ENCODE data around the gene CYRIA. TPM values are rescaled to one million over a fixed set of nuclear protein-coding genes. Genes with fewer than 3 reads are reported as not detected.

CYRIA gene
- polyA plus RNA-seq, 1 donor: 5.3 TPM

GRCh38 chr2:16621316-16621715 is 44.3 kb downstream of the CYRIA start:
- Histone ChIP-seq H3K4me3 (ENCODE audit: low read length) (no peak overlapping the region), H3K27me3 (ENCODE audit: control insufficient read depth, insufficient read depth, low read length) (peaks cover 4% of the 10 kb centered on the region), H3K36me3 (ENCODE audit: control insufficient read depth, insufficient read depth, low read length) (no peaks in the 10 kb centered on the region), H3K4me1 (ENCODE audit: control insufficient read depth, insufficient read depth, low read length) (no peaks in the 10 kb centered on the region), H3K9me3 (ENCODE audit: control insufficient read depth, low read depth, low read length) (no peaks in the 10 kb centered on the region), H3K27ac (ENCODE audit: low read length) (no peak overlapping the region)
- 100% methylated on average over 1 of the region's 4 CpGs for WGBS (ENCODE audit: insufficient coverage, low lambda C conversion rate)
- DNase-seq: no peak

GRCh38 chr2:16620590-16620989 is 45.0 kb downstream of the CYRIA start:
- Histone ChIP-seq H3K4me1 (ENCODE audit: control insufficient read depth, insufficient read depth, low read length) (no peaks in the 10 kb centered on the region), H3K9me3 (ENCODE audit: control insufficient read depth, low read depth, low read length) (no peaks in the 10 kb centered on the region), H3K27ac (ENCODE audit: low read length) (no peak overlapping the region), H3K36me3 (ENCODE audit: control insufficient read depth, insufficient read depth, low read length) (no peaks in the 10 kb centered on the region), H3K4me3 (ENCODE audit: low read length) (no peak overlapping the region), H3K27me3 (ENCODE audit: control insufficient read depth, insufficient read depth, low read length) (peaks cover 4% of the 10 kb centered on the region)
- WGBS (ENCODE audit: insufficient coverage, low lambda C conversion rate): no CpG with 5 or more reads among the region's 2 CpGs
- DNase-seq: no peak

- DNase-seq: no peak
- H3K27ac ChIP-seq (ENCODE audit: low read length): no peak overlapping the region
- H3K36me3 ChIP-seq (ENCODE audit: control insufficient read depth, insufficient read depth, low read length): no peaks in the 10 kb centered on the region
- H3K4me1 ChIP-seq (ENCODE audit: control insufficient read depth, insufficient read depth, low read length): no peaks in the 10 kb centered on the region
- no peak overlapping the region for H3K4me3 ChIP-seq (ENCODE audit: low read length)
- WGBS (ENCODE audit: insufficient coverage, low lambda C conversion rate): no CpG with 5 or more reads among the region's 5 CpGs
- H3K27me3 ChIP-seq (ENCODE audit: control insufficient read depth, insufficient read depth, low read length): peaks cover 4% of the 10 kb centered on the region
- H3K9me3 ChIP-seq (ENCODE audit: control insufficient read depth, low read depth, low read length): no peaks in the 10 kb centered on the region
Measured at GRCh38 chr2:16619576-16620245, 45.9 kb downstream of the CYRIA start.

GRCh38 chr2:16617282-16618266 is 48.1 kb downstream of the CYRIA start:
- Histone ChIP-seq H3K27ac (ENCODE audit: low read length) (no peak overlapping the region), H3K4me1 (ENCODE audit: control insufficient read depth, insufficient read depth, low read length) (no peaks in the 10 kb centered on the region), H3K4me3 (ENCODE audit: low read length) (no peak overlapping the region), H3K9me3 (ENCODE audit: control insufficient read depth, low read depth, low read length) (no peaks in the 10 kb centered on the region), H3K36me3 (ENCODE audit: control insufficient read depth, insufficient read depth, low read length) (no peaks in the 10 kb centered on the region), H3K27me3 (ENCODE audit: control insufficient read depth, insufficient read depth, low read length) (peaks cover 9% of the 10 kb centered on the region)
- DNase-seq: no peak
- WGBS (ENCODE audit: insufficient coverage, low lambda C conversion rate): no CpG with 5 or more reads among the region's 8 CpGs
